Suprapubic skin (tissue), 4 donors: ENCODE data around the gene APOOL. TPM values are rescaled to one million over a fixed set of nuclear protein-coding genes. Genes with fewer than 3 reads are reported as not detected.
"Not testable (repeated sequence)": the region's sequence is repeated elsewhere in the genome, so short reads cannot be mapped to it uniquely, and the experiment has no call there.

Source experiments
- DNase-seq, 2 donors: peaks; one replicate each; pipeline ENCODE4 v3.0.0-alpha.2; 2019; ENCODE audit warnings: low spot score in 2 of 2
- H3K27ac ChIP-seq: fragments of 200-600 bp; sonication (generic); one replicate; pipeline ENCODE4 v1.5.1; 2019
- H3K27me3 ChIP-seq: fragments of 200-600 bp; sonication (generic); one replicate; pipeline ENCODE4 v1.5.1; 2019
- H3K36me3 ChIP-seq: fragments of 200-600 bp; sonication (generic); one replicate; pipeline ENCODE4 v1.5.1; 2019
- H3K4me1 ChIP-seq: fragments of 200-600 bp; sonication (generic); one replicate; pipeline ENCODE4 v1.5.1; 2019
- H3K4me3 ChIP-seq: fragments of 200-600 bp; sonication (generic); one replicate; pipeline ENCODE4 v1.5.1; 2019; ENCODE audit warnings: mild to moderate bottlenecking
- H3K9me3 ChIP-seq: fragments of 200-600 bp; sonication (generic); one replicate; pipeline ENCODE4 v1.5.1; 2019
- EP300 ChIP-seq: sonication (generic); formaldehyde crosslinking; IDR thresholded peaks from one replicate; pipeline ENCODE4 v1.6.1; 2017; ENCODE audit warnings: antibody characterized with exemption
- POLR2A ChIP-seq, 2 donors: fragments of 450-650 bp; IDR thresholded peaks; one replicate each; pipeline ENCODE4 v1.6.1; 2017; ENCODE audit warnings: antibody characterized with exemption in 2 of 2, mild to moderate bottlenecking in 2 of 2, moderate library complexity in 2 of 2
- POLR2AphosphoS5 ChIP-seq, 3 donors: sonication (generic); formaldehyde crosslinking; IDR thresholded peaks; one replicate each; pipeline ENCODE4 v1.6.1; 2017; ENCODE audit warnings: antibody characterized with exemption in 3 of 3
- WGBS: methylation state at CpG from one replicate; pipeline ENCODE4 v1.1.5; 2018; 5-methylcytosine and 5-hydroxymethylcytosine counted together
- total RNA-seq, 4 donors: library from RNA; depleted of rRNA; stranded (reverse); fragments of >200 nt; gene quantifications; one replicate each; pipeline ENCODE4 v1.1.0, GENCODE V29; 2016
- TF ChIP-seq, protein P1 (sequence below), 2 donors: fragments of 200-600 bp in 1 of 2; fragments of 450-650 bp in 1 of 2; sonication (generic) in 1 of 2; IDR thresholded peaks; one replicate each; pipeline ENCODE4 v1.5.1; 2016 to 2019; ENCODE audit warnings: antibody characterized with exemption in 2 of 2, mild to moderate bottlenecking in 1 of 2, moderate library complexity in 1 of 2

The APOOL gene
- total RNA-seq, 4 donors from 2014 or later, result 13.0 to 15.2 (median 14.0) TPM

GRCh38 chrX:85004255-85004654 is 578 bp downstream of the APOOL start:
- Histone ChIP-seq H3K27ac (peak overlapping the region; percentile 62), H3K9me3 (no peaks in the 10 kb centered on the region), H3K4me1 (peaks cover 7% of the 10 kb centered on the region), H3K4me3 (peak overlapping the region; percentile 65), H3K27me3 (no peaks in the 10 kb centered on the region), H3K36me3 (no peaks in the 10 kb centered on the region)
- no peak for DNase-seq
- TF ChIP-seq POLR2A (IDR thresholded peaks at IDR 0.05) (no peak), POLR2AphosphoS5 (IDR thresholded peaks at IDR 0.05) (no peak), EP300 (no peak)
- TF ChIP-seq, protein P1, sequence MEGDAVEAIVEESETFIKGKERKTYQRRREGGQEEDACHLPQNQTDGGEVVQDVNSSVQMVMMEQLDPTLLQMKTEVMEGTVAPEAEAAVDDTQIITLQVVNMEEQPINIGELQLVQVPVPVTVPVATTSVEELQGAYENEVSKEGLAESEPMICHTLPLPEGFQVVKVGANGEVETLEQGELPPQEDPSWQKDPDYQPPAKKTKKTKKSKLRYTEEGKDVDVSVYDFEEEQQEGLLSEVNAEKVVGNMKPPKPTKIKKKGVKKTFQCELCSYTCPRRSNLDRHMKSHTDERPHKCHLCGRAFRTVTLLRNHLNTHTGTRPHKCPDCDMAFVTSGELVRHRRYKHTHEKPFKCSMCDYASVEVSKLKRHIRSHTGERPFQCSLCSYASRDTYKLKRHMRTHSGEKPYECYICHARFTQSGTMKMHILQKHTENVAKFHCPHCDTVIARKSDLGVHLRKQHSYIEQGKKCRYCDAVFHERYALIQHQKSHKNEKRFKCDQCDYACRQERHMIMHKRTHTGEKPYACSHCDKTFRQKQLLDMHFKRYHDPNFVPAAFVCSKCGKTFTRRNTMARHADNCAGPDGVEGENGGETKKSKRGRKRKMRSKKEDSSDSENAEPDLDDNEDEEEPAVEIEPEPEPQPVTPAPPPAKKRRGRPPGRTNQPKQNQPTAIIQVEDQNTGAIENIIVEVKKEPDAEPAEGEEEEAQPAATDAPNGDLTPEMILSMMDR (IDR thresholded peaks at IDR 0.05), result no peak
- 53% methylated on average over 11 of the region's 11 CpGs for WGBS

DNA sequence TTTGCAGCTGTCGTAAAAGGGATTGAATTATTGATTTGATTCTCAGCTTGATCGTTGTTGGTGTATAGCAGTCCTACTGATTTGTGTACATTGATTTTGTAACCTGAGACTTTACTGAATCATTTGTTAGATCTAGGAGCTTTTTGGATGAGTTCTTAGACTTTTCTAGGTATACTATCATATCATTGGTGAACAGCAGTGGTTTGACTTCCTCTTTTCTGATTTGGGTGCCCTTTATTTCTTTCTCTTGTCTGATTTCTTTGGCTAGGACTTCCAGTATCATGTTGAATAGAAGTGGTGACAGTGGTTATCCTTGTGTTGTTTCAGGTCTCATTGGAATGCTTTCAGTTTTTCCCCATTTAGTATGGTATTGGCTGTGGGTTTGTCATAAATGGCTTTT is 8.4 kb downstream of the APOOL start:
- no peak for TF ChIP-seq EP300
- no peak for TF ChIP-seq POLR2AphosphoS5 (IDR thresholded peaks at IDR 0.05)
- TF ChIP-seq, protein P1 (IDR thresholded peaks at IDR 0.05), result no peak
- TF ChIP-seq POLR2A (IDR thresholded peaks at IDR 0.05), result no peak

GRCh38 chrX:85015351-85015750 is 11.7 kb downstream of the APOOL start:
- not testable (repeated sequence) for H3K36me3 ChIP-seq, H3K4me1 ChIP-seq, H3K4me3 ChIP-seq, DNase-seq, H3K27ac ChIP-seq, H3K27me3 ChIP-seq, H3K9me3 ChIP-seq
- WGBS, result 89% methylated on average over 8 of the region's 8 CpGs

More for the DNA sequence above, 8.4 kb downstream of the APOOL start:
- no peak overlapping the region for H3K4me3 ChIP-seq
- 85% methylated on average over 2 of the region's 2 CpGs for WGBS
- DNase-seq, result no peak
- H3K27me3 ChIP-seq, result no peaks in the 10 kb centered on the region
- no peak overlapping the region for H3K27ac ChIP-seq
- H3K36me3 ChIP-seq, result no peaks in the 10 kb centered on the region
- no peaks in the 10 kb centered on the region for H3K4me1 ChIP-seq
- H3K9me3 ChIP-seq, result no peaks in the 10 kb centered on the region

DNA sequence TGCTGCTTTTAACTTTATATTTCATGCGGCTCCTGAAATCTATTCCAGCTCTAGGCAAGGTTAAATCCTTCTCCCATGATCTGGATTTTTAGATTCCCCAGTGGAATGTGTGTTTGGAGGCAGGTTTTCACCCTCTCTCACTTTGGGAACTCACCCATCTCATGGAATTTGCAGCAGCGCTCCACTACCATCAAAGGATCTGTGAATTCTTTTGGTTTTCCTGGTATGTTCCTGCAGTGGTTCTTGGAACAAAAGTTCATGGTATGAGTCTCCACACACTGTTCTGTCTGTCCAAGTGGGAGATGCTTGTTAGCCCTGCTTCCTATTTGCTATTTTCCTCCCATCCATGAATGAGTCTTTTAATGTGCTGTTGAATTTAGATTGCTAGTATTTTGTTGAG is 14.0 kb downstream of the APOOL start:
- Histone ChIP-seq H3K4me3 (no peak overlapping the region), H3K27me3 (no peaks in the 10 kb centered on the region), H3K36me3 (no peaks in the 10 kb centered on the region), H3K4me1 (no peaks in the 10 kb centered on the region), H3K9me3 (no peaks in the 10 kb centered on the region), H3K27ac (no peak overlapping the region)
- WGBS, result 91% methylated on average over 2 of the region's 2 CpGs
- TF ChIP-seq POLR2AphosphoS5 (IDR thresholded peaks at IDR 0.05) (no peak), EP300 (no peak), POLR2A (IDR thresholded peaks at IDR 0.05) (no peak)
- TF ChIP-seq, protein P1 (IDR thresholded peaks at IDR 0.05), result no peak
- DNase-seq, result no peak

GRCh38 chrX:85018471-85018870 is 14.8 kb downstream of the APOOL start:
- no peak overlapping the region for H3K4me3 ChIP-seq
- H3K27me3 ChIP-seq, result no peaks in the 10 kb centered on the region
- no peaks in the 10 kb centered on the region for H3K36me3 ChIP-seq
- no peaks in the 10 kb centered on the region for H3K4me1 ChIP-seq
- no peak for DNase-seq
- TF ChIP-seq, protein P1 (IDR thresholded peaks at IDR 0.05), result no peak
- no peak for TF ChIP-seq POLR2AphosphoS5 (IDR thresholded peaks at IDR 0.05)
- H3K9me3 ChIP-seq, result no peaks in the 10 kb centered on the region
- no peak overlapping the region for H3K27ac ChIP-seq
- 100% methylated on average over 1 of the region's 1 CpG for WGBS

- no peaks in the 10 kb centered on the region for H3K9me3 ChIP-seq
- 91% methylated on average over 3 of the region's 4 CpGs for WGBS
- H3K27me3 ChIP-seq, result no peaks in the 10 kb centered on the region
- H3K27ac ChIP-seq, result no peak overlapping the region
- H3K4me3 ChIP-seq, result no peak overlapping the region
- no peaks in the 10 kb centered on the region for H3K36me3 ChIP-seq
- H3K4me1 ChIP-seq, result no peaks in the 10 kb centered on the region
- no peak for DNase-seq
- TF ChIP-seq EP300 (no peak), POLR2AphosphoS5 (IDR thresholded peaks at IDR 0.05) (no peak), POLR2A (IDR thresholded peaks at IDR 0.05) (no peak)
- TF ChIP-seq, protein P1 (IDR thresholded peaks at IDR 0.05), result no peak
These were observed 16.5 kb downstream of the APOOL start for GRCh38 chrX:85020216-85020615.
